ENCODE data around the gene GNB1. TPM values are rescaled to one million over a fixed set of nuclear protein-coding genes. Genes with fewer than 3 reads are reported as not detected.

GNB1 gene
- total and polyA plus RNA-seq, 10 of the 15 experiments (the other 5 are each of a cell fraction or from before 2014, with no cell fraction given): 23.0 to 392 (median 93.9) TPM

DNA sequence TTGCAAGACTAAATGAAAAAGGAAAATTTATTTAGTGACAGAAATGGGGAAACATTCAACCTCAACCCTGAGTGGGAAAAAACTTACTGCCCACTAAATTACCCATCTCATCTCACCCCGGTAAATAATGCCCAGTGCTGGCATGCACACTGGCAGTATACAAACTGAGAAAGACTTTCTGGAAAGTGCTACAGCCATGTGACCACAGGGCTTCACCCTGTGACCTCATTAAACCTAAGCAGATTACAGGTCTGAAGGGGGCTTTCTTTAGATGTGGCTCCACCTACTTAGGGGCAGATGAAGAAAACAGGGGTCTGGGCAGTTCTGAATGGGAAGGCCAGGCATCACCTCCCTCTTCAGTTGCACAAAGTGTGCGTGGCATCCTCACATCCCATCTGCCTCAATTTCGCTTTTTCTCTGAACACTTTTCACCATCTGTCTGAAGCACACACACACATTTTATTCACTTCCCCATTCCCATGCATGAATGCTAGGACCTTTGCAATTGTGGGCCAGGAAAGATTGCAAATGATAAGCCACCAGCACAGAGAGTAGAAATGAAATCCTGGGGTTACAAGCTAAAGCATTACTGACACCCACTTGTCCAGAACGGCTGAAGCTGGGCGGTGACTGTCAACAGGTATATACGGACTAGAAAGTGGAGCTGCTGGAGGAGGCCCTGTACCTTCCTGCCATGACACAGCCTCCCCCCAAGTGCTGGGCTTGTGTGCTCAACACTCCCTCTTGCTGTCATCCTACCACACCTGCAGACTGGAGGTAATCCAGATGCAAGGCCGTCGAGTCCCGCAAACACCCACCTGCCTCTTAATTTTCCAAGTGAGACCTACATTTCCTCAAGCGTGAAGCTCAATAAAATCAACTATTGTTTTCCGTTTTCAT is 115.3 kb downstream of the GNB1 start (continued):
- TF ChIP-seq, protein P1, sequence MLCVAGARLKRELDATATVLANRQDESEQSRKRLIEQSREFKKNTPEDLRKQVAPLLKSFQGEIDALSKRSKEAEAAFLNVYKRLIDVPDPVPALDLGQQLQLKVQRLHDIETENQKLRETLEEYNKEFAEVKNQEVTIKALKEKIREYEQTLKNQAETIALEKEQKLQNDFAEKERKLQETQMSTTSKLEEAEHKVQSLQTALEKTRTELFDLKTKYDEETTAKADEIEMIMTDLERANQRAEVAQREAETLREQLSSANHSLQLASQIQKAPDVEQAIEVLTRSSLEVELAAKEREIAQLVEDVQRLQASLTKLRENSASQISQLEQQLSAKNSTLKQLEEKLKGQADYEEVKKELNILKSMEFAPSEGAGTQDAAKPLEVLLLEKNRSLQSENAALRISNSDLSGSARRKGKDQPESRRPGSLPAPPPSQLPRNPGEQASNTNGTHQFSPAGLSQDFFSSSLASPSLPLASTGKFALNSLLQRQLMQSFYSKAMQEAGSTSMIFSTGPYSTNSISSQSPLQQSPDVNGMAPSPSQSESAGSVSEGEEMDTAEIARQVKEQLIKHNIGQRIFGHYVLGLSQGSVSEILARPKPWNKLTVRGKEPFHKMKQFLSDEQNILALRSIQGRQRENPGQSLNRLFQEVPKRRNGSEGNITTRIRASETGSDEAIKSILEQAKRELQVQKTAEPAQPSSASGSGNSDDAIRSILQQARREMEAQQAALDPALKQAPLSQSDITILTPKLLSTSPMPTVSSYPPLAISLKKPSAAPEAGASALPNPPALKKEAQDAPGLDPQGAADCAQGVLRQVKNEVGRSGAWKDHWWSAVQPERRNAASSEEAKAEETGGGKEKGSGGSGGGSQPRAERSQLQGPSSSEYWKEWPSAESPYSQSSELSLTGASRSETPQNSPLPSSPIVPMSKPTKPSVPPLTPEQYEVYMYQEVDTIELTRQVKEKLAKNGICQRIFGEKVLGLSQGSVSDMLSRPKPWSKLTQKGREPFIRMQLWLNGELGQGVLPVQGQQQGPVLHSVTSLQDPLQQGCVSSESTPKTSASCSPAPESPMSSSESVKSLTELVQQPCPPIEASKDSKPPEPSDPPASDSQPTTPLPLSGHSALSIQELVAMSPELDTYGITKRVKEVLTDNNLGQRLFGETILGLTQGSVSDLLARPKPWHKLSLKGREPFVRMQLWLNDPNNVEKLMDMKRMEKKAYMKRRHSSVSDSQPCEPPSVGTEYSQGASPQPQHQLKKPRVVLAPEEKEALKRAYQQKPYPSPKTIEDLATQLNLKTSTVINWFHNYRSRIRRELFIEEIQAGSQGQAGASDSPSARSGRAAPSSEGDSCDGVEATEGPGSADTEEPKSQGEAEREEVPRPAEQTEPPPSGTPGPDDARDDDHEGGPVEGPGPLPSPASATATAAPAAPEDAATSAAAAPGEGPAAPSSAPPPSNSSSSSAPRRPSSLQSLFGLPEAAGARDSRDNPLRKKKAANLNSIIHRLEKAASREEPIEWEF (IDR thresholded peaks at IDR 0.05; ENCODE audit: insufficient replicate concordance, low read depth, low read length): no peak
- TF ChIP-seq ZNF622 (IDR thresholded peaks at IDR 0.05) (no peak), NFYB (IDR thresholded peaks at IDR 0.05; ENCODE audit: insufficient read depth, low read depth, low read length) (no peak), RCOR1 (conservative IDR thresholded peaks at IDR 0.05; ENCODE audit: low read depth, low read length) (no peak), HDGF (IDR thresholded peaks at IDR 0.05) (0 out of 2 replicates have a peak, but pooled peaks have one; percentile 35), NBN (IDR thresholded peaks at IDR 0.05) (no peak), YY1 (IDR thresholded peaks at IDR 0.05; ENCODE audit: low read depth, low read length) (no peak), IKZF1 (conservative IDR thresholded peaks at IDR 0.05) (no peak; the same call in 1 of the 2 replicates), SP1 (IDR thresholded peaks at IDR 0.05; ENCODE audit: low read depth, low read length) (no peak), TCF12 (IDR thresholded peaks at IDR 0.05; ENCODE audit: low read depth, low read length) (0 out of 2 replicates have a peak, but pooled peaks have one; percentile 5), EGR1 (IDR thresholded peaks at IDR 0.05; ENCODE audit: borderline replicate concordance in 1 of 2, low read depth in 2 of 2, low read length in 2 of 2) (no peak), ZBED1 (IDR thresholded peaks at IDR 0.05; ENCODE audit: borderline replicate concordance) (no peak), ASH2L (IDR thresholded peaks at IDR 0.05; ENCODE audit: borderline replicate concordance, low read depth) (no peak)
- TF ChIP-seq, protein P2, sequence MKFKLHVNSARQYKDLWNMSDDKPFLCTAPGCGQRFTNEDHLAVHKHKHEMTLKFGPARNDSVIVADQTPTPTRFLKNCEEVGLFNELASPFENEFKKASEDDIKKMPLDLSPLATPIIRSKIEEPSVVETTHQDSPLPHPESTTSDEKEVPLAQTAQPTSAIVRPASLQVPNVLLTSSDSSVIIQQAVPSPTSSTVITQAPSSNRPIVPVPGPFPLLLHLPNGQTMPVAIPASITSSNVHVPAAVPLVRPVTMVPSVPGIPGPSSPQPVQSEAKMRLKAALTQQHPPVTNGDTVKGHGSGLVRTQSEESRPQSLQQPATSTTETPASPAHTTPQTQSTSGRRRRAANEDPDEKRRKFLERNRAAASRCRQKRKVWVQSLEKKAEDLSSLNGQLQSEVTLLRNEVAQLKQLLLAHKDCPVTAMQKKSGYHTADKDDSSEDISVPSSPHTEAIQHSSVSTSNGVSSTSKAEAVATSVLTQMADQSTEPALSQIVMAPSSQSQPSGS (IDR thresholded peaks at IDR 0.05; ENCODE audit: low read length): no peak
- TF ChIP-seq, protein P3, sequence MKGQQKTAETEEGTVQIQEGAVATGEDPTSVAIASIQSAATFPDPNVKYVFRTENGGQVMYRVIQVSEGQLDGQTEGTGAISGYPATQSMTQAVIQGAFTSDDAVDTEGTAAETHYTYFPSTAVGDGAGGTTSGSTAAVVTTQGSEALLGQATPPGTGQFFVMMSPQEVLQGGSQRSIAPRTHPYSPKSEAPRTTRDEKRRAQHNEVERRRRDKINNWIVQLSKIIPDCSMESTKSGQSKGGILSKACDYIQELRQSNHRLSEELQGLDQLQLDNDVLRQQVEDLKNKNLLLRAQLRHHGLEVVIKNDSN (IDR thresholded peaks at IDR 0.05; ENCODE audit: borderline replicate concordance, extremely low read length, insufficient read depth, low read depth, low read length): peak; percentile 17
- TF ChIP-seq, protein P4, sequence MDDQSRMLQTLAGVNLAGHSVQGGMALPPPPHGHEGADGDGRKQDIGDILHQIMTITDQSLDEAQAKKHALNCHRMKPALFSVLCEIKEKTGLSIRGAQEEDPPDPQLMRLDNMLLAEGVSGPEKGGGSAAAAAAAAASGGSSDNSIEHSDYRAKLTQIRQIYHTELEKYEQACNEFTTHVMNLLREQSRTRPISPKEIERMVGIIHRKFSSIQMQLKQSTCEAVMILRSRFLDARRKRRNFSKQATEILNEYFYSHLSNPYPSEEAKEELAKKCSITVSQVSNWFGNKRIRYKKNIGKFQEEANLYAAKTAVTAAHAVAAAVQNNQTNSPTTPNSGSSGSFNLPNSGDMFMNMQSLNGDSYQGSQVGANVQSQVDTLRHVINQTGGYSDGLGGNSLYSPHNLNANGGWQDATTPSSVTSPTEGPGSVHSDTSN (IDR thresholded peaks at IDR 0.05; ENCODE audit: insufficient replicate concordance, low read depth, low read length): peak; percentile 13
- TF ChIP-seq, protein P5, sequence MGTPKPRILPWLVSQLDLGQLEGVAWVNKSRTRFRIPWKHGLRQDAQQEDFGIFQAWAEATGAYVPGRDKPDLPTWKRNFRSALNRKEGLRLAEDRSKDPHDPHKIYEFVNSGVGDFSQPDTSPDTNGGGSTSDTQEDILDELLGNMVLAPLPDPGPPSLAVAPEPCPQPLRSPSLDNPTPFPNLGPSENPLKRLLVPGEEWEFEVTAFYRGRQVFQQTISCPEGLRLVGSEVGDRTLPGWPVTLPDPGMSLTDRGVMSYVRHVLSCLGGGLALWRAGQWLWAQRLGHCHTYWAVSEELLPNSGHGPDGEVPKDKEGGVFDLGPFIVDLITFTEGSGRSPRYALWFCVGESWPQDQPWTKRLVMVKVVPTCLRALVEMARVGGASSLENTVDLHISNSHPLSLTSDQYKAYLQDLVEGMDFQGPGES (IDR thresholded peaks at IDR 0.05): no peak
- TF ChIP-seq, protein P6, sequence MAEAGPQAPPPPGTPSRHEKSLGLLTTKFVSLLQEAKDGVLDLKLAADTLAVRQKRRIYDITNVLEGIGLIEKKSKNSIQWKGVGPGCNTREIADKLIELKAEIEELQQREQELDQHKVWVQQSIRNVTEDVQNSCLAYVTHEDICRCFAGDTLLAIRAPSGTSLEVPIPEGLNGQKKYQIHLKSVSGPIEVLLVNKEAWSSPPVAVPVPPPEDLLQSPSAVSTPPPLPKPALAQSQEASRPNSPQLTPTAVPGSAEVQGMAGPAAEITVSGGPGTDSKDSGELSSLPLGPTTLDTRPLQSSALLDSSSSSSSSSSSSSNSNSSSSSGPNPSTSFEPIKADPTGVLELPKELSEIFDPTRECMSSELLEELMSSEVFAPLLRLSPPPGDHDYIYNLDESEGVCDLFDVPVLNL (IDR thresholded peaks at IDR 0.05; ENCODE audit: low read depth, low read length): no peak

Measured in GM12878 (cell line).